COLO668 (cell line): ENCODE measurements around the gene IQCF6.
"Not testable (repeated sequence)": the region's sequence is repeated elsewhere in the genome, so short reads cannot be mapped to it uniquely, and the experiment has no call there.

Experiments used
- DNase-seq: peaks from one replicate; lab custom pipeline; 2025; ENCODE audit not compliant: unreplicated experiment; lab: John Stamatoyannopoulos, UW

Gene IQCF6

DNA sequence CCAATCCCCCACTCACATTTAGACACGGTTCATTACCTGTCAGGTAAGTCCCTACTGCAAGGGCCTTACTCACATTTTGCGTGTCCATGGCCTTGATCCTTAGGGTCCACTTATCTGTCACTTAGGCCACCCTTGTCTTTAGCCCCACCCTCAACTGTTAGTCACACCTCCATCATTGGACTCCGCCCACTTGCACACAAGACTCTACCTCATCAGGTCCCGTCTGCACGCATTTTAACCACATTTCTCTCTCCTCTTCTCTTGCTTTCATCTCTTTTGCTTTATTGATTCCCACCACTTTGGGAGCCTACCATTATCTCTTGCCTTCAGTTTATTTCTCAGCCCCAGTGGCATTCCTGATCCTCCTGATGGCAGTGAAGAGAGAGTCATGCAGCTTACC is at the start of gene IQCF6:
IQCF6 (minus strand) TSS at position 101 of the 400 bp plus-strand sequence; CDS start at position 88, 13 bp downstream.
- DNase-seq = no peak

DNA sequence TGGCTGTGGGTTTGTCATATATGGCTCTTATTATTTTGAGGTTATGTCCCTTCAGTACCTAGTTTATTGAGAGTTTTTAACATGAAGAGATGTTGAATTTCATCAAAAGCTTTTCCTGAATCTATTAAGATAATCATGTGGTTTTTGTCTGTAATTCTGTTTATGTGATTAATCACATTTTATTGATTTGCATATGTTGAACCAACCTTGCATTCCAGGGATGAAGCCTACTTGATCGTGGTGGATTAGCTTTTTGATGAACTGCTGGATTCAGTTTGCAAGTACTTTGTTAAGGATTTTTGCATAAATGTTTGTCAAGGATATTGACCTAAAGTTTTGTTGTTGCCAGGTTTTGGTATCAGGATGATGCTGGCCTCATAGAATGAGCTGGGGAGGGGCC is 49.3 kb upstream of the IQCF6 start:
- DNase-seq = no peak

DNA sequence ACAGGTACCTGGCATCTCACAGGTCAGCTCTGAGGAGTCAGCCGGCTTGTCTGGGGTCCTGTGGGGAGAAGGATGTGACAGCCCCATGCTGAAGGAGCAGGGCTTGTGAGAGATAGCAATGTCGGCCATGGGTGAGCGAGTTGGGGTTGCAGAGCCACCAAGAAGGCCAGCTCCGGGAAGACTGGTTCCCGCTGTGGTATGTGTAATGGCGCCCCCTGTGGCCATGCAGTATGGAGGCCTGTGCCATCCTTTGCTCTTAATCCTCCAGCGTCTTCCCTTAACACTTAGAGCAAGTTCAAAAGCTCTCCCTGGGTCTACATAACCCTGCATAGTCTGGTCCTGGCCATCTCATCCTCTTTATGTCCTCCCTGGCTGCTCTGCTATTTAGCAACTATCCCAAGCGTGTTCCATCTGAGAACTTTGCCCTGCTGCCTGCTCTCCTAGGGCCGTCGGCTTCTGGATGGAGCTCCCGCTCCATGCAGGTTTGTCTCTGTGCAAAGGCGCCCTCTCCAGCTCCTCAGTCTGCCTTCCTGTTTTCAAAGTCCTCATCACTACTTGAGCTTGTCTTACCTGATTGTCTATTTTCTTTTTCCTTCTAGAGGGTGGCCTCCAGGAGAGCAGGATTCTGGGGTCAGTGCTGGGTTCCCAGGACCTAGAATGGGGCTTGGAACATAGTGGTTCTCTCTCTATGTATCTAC is 40.8 kb upstream of the IQCF6 start:
- peak; percentile 11 for DNase-seq

DNA sequence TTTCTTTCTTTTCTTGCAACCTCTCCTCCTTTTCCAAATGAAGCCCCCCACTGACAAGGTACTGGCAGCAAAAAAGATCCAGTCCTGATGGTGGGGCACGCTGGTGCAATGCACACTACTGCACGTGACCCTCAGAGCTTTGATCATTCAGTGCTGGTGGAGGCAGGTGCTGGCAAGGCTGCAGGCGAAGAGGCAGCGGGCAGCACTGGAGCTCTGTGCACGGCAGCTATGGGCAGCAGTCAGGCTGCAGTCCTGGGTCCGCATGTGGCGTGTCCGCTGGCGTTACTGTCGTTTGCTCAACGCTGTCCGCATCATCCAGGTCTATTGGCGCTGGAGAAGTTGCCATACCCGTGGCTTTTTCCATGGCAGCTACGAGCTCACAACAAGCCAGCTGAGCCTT is 40.1 kb upstream of the IQCF6 start:
- DNase-seq = no peak

DNA sequence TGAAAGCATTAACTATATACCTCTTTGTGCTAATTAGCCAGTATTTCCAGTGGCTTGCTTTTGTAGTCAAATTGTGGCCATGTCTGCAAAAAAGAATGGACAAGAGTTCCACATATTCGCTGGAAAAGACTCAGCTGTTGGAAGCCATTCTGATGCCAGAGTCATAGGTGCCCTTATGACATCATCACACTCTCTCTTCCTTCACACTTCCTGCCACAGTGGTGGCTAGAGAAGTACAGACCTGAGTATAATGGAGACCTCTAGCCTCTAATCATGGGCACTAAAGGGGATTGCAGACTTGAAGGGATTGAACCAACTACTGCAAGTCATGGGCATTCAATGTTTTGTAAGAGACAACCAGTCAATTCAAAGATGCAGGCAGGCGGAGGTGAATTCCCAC is 38.3 kb upstream of the IQCF6 start:
- no peak for DNase-seq

DNA sequence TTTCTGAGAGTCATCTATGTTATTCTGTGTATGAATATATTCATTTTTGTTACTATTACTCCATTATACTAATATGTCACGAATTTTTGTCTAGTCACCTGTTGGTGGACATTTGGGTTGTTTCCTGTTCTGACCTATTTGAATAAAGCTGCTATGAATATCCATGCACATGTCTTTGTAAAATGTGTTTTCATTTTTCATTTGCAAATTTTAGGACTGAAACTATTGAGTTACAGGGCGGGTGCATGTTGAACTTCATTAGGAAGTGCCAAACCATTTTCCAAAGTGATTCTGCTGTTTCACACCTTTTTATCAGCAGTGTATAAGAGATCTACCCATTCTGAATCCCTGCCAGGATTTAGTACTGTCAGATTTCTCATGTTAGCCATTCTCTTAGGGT is 37.7 kb upstream of the IQCF6 start:
- no peak for DNase-seq

DNA sequence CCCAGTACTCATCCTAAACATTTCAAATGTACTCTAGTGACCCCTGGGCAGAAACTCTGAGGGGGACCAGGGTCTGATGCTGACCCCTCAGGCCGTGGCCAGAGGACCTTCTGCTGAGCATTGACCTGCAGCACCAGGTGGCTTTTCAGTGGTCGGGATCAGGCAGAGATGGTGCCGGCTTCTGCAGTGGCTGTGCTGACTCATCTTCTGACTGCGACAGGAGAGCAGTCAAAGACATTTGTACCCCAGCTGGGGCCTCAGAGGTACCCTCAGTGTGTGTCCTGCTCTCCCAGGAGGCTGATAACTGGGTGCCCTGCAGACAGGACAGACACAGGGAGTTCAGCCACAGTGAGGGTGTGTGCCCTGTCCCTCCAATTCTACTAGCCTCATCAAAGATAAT is 36.6 kb upstream of the IQCF6 start:
- DNase-seq = no peak

DNA sequence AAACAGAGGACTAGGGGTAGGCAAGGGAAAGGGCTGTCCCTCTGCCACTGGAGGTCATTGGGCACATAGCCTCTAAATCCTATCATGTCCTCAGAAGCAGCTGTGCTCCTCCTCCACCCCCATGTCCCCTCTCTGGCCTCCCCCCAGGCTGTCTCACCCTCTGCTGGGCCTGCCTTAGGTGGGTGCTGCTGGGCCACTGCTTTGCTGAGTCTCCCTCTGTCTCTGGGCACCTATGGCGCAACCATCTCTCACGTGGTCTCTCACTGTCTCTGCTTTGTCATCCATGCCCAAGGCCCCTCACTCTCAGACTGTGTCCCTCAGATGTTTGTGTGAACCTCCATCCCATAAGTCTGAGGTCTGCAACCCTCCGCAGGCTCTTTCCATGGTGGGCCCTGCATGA is 35.0 kb upstream of the IQCF6 start:
- no peak for DNase-seq

DNA sequence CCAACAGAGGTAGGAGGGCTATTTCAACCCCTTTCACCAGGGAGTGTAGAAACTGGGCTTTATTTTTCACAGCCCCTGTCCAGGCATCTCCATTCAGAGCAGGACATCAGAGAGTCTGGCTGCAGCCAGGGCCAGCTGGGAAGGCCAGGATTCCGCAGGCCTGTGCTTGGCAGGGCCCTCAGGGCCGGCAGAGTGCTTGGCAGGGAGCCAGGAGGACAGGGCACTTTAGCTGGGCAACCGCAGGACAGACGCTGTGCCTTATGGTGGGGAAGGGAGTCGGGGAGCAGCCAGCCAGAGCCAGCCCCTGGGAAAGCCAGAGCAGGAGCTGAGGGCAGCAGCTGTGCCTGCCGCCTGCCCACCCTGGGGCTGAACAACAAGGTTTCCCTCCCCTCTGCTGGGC is 34.5 kb upstream of the IQCF6 start:
- DNase-seq = peak; percentile 31

DNA sequence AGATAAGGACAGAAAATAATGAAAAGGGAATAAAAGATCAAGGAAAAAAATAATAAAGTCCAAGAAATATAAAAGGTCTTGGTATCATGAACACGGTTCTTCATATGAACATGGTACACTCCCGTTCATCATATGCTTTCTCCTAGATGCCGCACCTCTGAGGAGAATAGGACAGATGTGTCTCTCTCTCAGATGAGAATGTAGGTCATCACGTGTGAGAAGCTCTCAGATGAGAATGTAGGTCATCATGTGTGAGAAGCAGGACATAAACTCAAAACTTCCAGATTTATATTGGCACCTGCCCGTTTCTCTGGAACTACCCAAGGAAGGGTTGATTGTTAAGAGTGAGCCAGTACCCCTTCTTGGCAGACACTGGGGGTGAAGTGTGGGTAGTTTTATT is 29.9 kb upstream of the IQCF6 start:
- no peak for DNase-seq

DNA sequence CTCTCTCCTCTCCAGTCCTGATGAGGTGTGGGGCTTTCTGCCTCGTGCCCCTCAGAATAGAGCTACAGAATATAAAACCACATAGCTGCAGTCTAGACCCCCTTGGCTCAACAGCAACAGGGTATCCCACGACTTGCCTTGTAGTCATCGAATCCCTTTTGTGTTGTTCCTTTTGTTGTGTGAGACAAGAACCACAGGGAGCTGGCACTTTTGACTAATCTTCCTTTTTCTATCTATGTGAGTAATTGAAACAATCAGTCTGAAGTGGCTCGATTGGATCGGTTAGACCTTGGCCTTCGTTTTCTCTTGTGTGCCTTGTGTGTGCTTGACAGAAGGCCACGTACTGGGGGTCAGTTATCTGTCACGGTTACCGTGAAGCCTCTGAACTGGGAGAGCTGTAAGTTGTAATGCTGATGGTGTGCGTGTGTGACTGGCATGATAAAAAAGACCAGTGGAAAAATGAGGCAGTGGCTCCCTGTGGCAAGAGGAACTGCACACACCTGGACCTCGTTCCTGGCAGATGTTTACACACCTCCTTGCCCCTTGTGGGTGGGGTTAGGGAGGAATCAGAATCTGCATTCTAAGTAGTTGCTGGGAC is 23.2 kb upstream of the IQCF6 start:
- no peak for DNase-seq

DNA sequence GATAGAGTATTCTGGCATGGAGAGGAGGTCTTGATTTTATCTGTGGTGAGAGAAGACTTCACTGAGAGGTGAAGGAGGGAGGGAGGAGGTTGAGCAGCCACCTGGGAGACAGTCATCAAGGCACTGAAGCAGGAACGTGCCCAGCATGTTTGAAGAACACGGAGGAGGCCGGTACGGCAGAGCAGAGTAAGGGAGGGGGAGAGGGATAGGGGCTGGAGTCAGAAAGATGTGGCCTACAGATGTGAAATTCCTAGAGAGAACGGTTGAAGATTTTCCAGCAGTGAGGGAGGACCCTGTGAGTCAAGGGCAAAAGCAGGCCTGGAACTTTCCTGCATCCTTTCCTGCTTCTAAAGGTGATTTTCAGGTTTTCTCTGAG is 21.7 kb upstream of the IQCF6 start:
- no peak for DNase-seq

DNA sequence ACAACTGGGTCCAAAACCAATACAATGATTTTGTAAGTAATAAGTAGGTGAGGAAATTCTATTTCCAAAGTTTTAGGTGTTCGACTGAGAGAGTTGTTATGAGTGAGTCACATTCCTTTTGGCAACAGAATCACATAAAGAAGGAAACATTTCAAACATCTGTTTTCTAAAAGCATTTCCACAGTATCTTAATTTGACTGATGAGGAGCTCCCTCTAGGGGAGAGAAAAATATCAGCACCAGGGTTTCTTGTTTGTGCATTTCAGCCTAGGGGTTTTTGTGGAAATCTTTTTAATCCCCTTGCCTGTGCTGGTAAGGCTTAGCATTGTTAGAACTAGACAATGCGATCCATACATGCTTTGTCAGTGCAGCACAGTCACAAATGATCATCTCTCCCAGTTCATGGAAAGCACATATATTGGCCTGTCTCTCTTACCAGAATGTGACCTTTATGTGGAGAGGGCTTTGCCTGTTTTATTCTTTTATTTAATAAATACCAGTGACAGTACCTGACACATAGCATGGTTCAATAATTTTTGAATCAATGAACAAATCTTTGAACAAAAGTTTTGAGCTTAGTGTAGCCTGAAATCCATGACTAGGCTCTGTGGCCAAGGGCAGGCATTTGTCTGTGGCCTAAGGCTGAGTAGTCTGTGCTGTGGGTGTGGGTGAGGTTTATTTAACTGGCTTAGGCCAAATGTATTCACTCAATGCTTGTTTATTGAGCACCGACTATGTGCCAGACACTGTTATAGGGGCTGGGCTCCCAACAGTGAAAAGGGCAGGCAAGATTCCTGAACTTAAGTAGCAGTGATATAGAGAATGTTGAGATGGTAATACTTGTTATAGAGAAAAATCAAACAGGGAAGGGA is 21.1 kb upstream of the IQCF6 start:
- peak; percentile 17 for DNase-seq

DNA sequence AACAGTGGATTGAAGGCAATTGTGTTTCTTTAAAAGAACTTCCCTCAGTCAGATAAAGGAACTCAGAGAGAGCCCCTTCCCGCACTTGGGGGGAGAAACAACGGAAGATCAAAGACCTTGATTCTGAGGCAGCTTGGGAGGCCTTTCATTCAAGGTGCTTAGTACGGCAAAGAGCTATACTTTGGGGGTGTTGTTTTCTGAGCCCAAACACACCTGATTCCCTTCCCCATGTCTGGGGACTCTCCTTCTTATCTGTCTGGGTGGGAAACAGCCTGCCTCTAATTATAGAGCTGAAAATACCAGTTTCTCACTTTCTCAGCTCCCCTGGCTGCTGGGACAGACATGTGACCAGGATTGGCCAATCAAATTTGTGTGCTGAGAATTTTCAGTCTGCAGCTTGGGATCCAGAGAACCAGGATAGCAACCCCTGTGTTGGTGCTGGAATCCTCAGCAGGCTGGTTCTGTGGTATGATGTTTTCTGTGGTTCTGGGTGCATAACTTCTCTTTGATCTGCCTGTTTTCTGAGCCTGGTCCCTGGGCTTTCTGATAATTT is 19.4 kb upstream of the IQCF6 start:
- DNase-seq = no peak

DNA sequence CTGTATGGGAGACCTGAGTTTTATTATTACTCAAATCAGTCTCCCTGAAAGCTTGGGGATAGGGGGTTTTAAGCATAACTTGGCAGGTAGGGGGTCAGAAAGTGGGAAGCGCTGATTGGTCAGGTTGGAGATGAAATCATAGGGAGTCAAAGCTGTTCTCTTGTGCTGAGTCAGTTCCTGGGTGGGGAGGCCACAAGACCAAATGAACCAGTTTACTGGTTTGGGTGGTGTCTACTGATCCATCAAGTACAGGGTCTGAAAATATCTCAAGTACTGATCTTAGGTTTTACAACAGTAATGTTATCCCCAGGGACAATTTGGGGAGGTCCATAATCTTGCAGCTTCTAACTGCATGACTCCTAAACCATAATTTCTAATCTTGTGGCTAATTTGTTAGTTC is 17.8 kb upstream of the IQCF6 start:
- DNase-seq = no peak

DNA sequence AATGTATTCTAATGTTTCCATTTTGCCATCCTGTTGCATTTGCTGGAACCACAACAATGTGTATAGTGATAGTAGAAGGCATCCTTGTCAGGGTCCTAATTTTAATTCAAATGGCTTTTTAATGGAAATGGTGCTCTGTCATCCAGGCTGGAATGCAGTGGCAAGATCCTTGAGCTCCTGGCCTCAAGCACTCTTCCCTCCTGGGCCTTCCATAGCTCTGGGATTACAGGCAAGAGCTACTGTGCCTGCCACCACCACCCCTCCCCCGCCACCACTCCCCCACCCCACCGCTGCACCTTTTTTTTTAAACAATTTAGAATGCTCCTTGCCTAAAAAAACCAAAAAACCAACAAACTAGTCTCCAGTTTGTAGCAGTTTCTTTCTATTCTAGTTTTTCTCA is 15.2 kb upstream of the IQCF6 start:
- no peak for DNase-seq

DNA sequence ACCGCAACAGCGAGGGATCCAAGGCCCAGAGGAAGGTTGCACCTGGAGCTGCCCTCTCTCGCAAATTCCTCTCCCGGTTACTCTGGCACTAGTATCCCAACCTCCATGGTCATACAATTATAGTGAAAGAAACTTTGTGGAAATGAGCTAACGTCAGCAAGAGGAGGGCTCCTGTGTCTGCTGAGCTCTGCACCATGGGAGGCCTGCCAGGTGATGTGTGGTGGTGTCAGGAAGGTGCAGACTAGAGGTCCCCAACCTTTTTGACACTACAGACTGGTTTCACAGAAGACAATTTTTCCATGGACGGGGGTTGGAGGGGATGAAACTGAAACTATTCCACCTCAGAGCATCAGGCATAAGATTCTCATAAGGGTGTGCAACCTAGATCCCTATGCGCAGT is 13.2 kb upstream of the IQCF6 start:
- DNase-seq = no peak

DNA sequence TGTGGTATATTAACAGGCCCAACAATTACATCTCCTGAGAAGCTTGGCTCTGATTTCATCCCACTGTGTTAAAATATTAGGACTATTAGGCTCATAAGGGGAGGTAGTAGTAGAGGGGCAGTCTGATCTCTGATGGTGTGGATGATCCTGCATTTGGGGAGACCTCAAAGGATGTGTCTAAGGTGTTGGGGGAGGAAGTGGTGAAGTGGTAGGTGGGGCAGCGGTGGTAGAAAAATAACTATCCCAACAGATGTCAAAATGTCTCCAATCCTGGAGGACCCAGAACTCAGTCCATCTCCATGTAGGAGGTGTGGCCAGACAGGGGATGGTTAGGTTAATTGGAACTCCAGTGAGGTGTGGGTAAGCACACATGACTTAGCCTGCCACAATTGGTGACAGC is 10.4 kb upstream of the IQCF6 start:
- no peak for DNase-seq

DNA sequence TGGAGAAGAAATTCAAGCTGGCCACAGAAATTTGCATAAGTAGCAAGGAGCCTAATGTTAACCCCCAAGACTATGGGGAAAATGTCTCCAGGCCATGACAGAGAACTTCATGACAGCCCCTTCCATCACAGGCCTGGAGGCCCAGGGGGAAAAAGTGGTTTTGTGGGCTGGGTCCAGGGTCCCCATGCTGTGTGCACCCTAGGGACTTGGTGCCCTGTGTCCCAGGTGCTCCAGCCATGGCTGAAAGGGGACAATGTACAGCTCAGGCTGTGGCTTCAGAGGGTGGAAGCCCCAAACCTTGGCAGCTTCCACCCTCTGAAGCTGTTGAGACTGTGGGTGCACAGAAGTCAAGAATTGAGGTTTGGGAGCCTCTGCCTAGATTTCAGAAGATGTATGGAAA is 8.5 kb upstream of the IQCF6 start:
- not testable (repeated sequence) for DNase-seq

DNA sequence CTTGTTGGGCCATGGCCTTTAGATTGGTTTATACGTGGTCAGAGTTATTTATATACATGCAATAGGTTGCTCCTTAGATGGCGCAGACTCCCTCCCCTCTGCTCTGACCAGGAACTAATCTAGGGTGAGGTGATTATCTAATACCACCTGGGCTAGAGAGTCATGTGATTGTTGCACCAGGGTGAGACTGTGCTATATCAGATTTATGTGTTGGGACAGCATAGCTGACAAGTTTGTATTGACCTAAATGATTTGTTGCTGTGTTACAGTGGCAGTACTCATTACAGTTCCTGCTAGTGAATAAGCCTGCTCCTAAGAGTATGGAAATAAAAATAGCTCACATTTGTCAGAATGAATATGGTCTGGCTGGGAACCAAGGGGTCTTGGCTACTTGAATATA is 7.2 kb upstream of the IQCF6 start:
- peak; percentile 3 for DNase-seq

DNA sequence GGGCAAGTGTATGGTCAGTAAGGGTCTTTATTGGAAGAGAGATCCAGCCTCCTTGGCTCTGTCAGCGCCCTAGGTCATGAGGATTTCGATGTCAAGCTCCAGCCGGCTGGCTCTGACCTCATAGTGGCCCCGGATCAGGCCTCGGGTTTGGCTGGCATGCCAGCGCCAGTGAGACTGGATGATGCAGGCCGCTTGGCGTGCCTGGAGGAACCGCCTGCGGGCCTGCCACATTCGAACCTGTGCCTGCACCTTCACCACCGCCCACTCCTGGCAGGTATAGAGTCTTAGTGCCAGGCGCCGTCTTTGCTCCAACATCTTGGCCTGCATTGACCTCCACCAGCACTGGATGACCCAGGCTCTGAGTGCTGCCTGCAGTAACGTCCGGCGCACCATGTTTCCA is 483 bp downstream of the IQCF6 start:
- no peak for DNase-seq

DNA sequence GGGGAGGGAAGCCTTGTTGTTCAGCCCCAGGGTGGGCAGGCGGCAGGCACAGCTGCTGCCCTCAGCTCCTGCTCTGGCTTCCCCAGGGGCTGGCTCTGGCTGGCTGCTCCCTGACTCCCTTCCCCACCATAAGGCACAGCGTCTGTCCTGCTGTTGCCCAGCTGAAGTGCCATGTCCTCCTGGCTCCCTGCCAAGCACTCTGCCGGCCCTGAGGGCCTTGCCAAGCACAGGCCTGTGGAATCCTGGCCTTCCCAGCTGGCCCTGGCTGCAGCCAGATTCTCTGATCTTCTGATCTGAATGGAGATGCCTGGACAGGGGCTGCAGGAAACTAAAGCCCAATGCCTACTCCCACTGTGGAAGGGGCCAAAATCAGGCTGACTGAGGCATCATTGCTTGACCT is 1.1 kb downstream of the IQCF6 start:
- peak; percentile 66 for DNase-seq
